CD8-positive, alpha-beta memory T cell (primary cell): Measurements from ENCODE around the gene DYRK4. TPM values are rescaled to one million over a fixed set of nuclear protein-coding genes. Genes with fewer than 3 reads are reported as not detected.
A peak's percentile ranks its signal among the peaks of the same experiment; 100 is the strongest.

Experiments used
- CTCF ChIA-PET: fragments of 350-600 bp; sonication (Branson Sonifier 250); formaldehyde crosslinking; loops from one replicate; lab custom pipeline; 2021; ENCODE audit warnings: antibody characterized with exemption; lab: Charles Lee
- POLR2A ChIA-PET: fragments of 350-600 bp; sonication (Branson Sonifier 250); formaldehyde crosslinking; loops from one replicate; lab custom pipeline; 2021; ENCODE audit warnings: antibody characterized with exemption; lab: Charles Lee
- DNase-seq, 5 donors: peaks; one replicate each; pipeline versions ENCODE4 v3.0.0 to v3.0.0-alpha.2; 2020 to 2022; ENCODE audit warnings: mixed read lengths in 1 of 5
- H3K27ac ChIP-seq: one replicate; pipeline ENCODE4 v1.7.0; 2013; ENCODE audit warnings: low read depth, mild to moderate bottlenecking, low read length, moderate library complexity
- H3K27me3 ChIP-seq: 2 replicates; pipeline ENCODE4 v1.7.0; 2013; ENCODE audit warnings: low read length, mild to moderate bottlenecking; ENCODE audit not compliant: insufficient read depth, poor library complexity, severe bottlenecking
- H3K36me3 ChIP-seq: 2 replicates; pipeline ENCODE4 v1.7.0; 2013; ENCODE audit warnings: mild to moderate bottlenecking, low read length, moderate library complexity; ENCODE audit not compliant: insufficient read depth
- H3K4me1 ChIP-seq: 2 replicates; pipeline ENCODE4 v1.7.0; 2013; ENCODE audit warnings: mild to moderate bottlenecking, low read length, moderate library complexity; ENCODE audit not compliant: insufficient read depth
- H3K4me3 ChIP-seq: 2 replicates; pipeline ENCODE4 v1.7.0; 2013; ENCODE audit warnings: mild to moderate bottlenecking, low read length
- H3K9me3 ChIP-seq: 2 replicates; pipeline ENCODE4 v1.7.0; 2013; ENCODE audit warnings: mild to moderate bottlenecking, low read length
- H3K27ac Mint-ChIP-seq, 8 donors: one replicate each; pipeline ENCODE4 v1.8.0; 2020 to 2021; ENCODE audit warnings: mixed read lengths in 8 of 8, mild to moderate bottlenecking in 6 of 8, inconsistent platforms in 3 of 8, moderate library complexity in 3 of 8
- H3K27me3 Mint-ChIP-seq, 2 donors: one replicate each; pipeline ENCODE4 v1.8.0; 2020 to 2021; ENCODE audit warnings: mixed read lengths in 2 of 2, mild to moderate bottlenecking in 1 of 2, moderate library complexity in 1 of 2
- H3K36me3 Mint-ChIP-seq, 3 donors: one replicate each; pipeline ENCODE4 v1.8.0; 2020 to 2021; ENCODE audit warnings: mixed read lengths in 3 of 3, inconsistent platforms in 1 of 3, mild to moderate bottlenecking in 1 of 3
- H3K4me1 Mint-ChIP-seq, 3 donors: one replicate each; pipeline ENCODE4 v1.8.0; 2020 to 2021; ENCODE audit warnings: mixed read lengths in 3 of 3, inconsistent platforms in 1 of 3, mild to moderate bottlenecking in 1 of 3
- H3K4me3 Mint-ChIP-seq, 7 donors: one replicate each; pipeline ENCODE4 v1.8.0; 2020 to 2021; ENCODE audit warnings: mixed read lengths in 7 of 7, mild to moderate bottlenecking in 6 of 7, moderate library complexity in 4 of 7, inconsistent platforms in 2 of 7
- H3K9me3 Mint-ChIP-seq, 5 donors: one replicate each; pipeline ENCODE4 v1.8.0; 2020 to 2022; ENCODE audit warnings: mixed read lengths in 5 of 5, mild to moderate bottlenecking in 3 of 5, moderate library complexity in 2 of 5, inconsistent platforms in 1 of 5
- polyA plus RNA-seq: library from polyadenylated mRNA; unstranded; fragments of 300-500 nt; fragmentation: Illumina TruSeq; gene quantifications from one replicate; pipeline ENCODE4 v1.2.3, GENCODE V29; 2021
- total RNA-seq, 2 experiments: library from RNA; stranded (reverse); gene quantifications; one replicate each; pipeline ENCODE4 v1.2.3, GENCODE V29; 2021

Gene DYRK4
- total and polyA plus RNA-seq, 3 experiments from 2014 or later = 29.5 to 42.5 (median 29.6) TPM

DNA sequence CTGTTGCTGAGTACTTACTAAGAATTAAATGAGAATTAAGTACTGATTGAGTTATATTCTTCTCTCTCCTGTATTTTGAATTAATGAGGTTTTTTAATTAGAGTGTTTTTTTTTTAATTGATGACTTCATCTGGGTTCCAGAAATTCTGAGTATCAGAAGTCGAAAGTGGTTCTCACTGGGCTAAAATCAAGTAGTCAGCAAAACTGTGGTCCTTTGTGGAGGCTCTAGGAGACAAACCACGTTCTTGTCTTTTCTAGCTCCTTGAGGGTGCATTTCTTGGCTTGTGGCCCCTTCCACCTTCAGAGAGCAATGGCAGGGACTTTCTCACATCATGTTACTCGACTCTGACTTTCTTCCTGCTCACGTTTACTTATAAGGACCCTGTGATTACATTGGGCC is 8.1 kb upstream of the DYRK4 start:
- POLR2A ChIA-PET = no interaction called here

DNA sequence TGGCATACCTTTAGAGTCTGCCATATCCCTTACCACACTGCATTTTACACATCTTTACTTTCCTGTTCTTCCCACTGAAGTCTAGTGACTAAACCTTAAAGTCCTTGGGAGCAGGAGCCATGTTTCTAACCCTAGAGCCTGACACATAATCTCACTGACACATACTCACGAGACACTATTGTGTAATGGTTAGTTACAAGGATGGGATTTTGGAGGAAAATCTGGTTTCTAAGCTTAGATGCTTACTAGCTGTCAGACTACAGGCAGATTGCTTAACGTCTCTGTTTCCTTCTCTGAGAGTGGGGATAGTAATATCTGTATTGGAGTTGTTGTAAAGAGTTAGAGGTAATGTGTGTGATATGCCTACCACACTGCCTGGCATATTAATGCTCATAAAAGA is 6.2 kb upstream of the DYRK4 start:
- ChIA-PET CTCF (no interaction called here), POLR2A (no interaction called here)
- Mint-ChIP-seq H3K27me3 (no peaks in the 10 kb centered on the region), H3K9me3 (no peaks in the 10 kb centered on the region), H3K36me3 (peaks cover 0 to 4% (median 0%) of the 10 kb centered on the region in 3 donors), H3K27ac (peak overlapping the region in 1 of 8 donors; percentile 19), H3K4me1 (no peaks in the 10 kb centered on the region), H3K4me3 (no peak overlapping the region)
- H3K4me1 ChIP-seq = no peaks in the 10 kb centered on the region
- H3K36me3 ChIP-seq = no peaks in the 10 kb centered on the region
- H3K27me3 ChIP-seq = no peaks in the 10 kb centered on the region
- no peak for DNase-seq
- H3K27ac ChIP-seq = no peak overlapping the region
- H3K9me3 ChIP-seq = no peaks in the 10 kb centered on the region
- H3K4me3 ChIP-seq = no peak overlapping the region

More for the DNA sequence above, 8.1 kb upstream of the DYRK4 start:
- CTCF ChIA-PET = no interaction called here
- no peak for DNase-seq
- Histone ChIP-seq H3K27ac (no peak overlapping the region), H3K4me3 (no peak overlapping the region), H3K36me3 (no peaks in the 10 kb centered on the region), H3K4me1 (no peaks in the 10 kb centered on the region), H3K9me3 (no peaks in the 10 kb centered on the region), H3K27me3 (no peaks in the 10 kb centered on the region)
- peaks cover 0 to 6% (median 0%) of the 10 kb centered on the region in 3 donors for H3K36me3 Mint-ChIP-seq
- no peak overlapping the region for H3K27ac Mint-ChIP-seq
- H3K9me3 Mint-ChIP-seq = no peaks in the 10 kb centered on the region
- H3K27me3 Mint-ChIP-seq = no peaks in the 10 kb centered on the region
- H3K4me3 Mint-ChIP-seq = no peak overlapping the region
- H3K4me1 Mint-ChIP-seq = no peaks in the 10 kb centered on the region

DNA sequence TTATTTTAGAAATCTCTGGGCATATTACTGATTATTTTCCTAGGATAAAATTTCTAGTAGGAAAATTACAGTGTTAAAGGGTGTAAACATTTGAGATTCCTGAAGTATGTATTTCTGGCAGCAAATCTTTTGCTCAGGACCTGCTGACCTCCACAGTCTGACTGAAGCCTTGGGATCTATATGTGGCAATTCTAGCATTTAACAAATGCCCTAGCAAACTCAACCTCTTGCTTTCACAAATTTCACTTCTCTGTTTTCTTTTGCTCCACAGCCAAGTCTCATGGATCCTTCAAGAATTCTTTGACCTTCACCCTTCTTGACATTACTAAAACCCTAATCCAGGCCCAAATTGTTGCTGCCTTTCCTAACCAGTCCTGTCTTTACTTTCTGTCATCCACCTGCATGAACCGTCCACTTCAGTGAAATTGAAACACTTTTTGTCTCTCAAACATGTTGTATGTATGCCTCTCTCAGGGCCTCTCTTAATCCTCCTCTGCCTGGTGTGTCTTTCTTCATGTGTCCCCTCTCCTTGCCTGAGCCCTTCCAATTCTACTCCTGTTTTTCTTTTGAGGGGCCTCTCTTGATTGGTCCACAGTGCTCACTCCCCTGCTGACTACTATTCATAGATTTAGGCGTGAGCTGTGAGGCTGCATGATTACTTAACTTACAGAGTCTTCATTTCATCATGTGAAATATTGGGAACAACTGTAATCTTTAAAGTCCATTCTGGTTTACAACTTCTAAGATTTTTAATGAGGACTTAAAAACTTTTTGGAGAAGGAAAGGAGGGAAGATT is 5.1 kb upstream of the DYRK4 start:
- H3K9me3 ChIP-seq = no peaks in the 10 kb centered on the region
- peaks cover 0 to 4% (median 0%) of the 10 kb centered on the region in 3 donors for H3K36me3 Mint-ChIP-seq
- H3K27me3 ChIP-seq = no peaks in the 10 kb centered on the region
- no peaks in the 10 kb centered on the region for H3K9me3 Mint-ChIP-seq
- H3K4me1 Mint-ChIP-seq = no peaks in the 10 kb centered on the region
- H3K4me1 ChIP-seq = no peaks in the 10 kb centered on the region
- H3K4me3 ChIP-seq = no peak overlapping the region
- no peak overlapping the region for H3K27ac Mint-ChIP-seq
- ChIA-PET CTCF (no interaction called here), POLR2A (no interaction called here)
- H3K27me3 Mint-ChIP-seq = no peaks in the 10 kb centered on the region
- no peak overlapping the region for H3K27ac ChIP-seq
- DNase-seq = no peak
- H3K4me3 Mint-ChIP-seq = no peak overlapping the region
- H3K36me3 ChIP-seq = no peaks in the 10 kb centered on the region

DNA sequence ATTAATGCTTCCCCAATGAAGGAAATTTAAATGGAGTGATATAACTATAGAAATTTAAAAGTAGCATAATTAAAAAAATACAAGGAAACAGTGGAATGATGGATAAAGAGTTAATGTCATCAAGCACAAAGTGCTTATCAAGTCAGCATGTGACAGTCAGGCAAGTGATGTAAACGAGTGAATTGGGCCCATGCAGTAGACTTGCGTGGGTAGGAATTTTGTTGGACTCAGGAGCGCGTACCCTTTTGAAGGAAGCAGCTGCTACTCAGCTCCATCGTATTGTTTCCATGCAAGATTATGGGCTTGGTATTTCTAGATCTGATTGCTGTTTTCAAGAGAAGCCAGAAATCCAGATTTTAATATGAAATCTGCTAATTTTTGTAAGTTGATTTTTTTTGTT is 4.4 kb upstream of the DYRK4 start:
- Histone ChIP-seq H3K27ac (no peak overlapping the region), H3K36me3 (no peaks in the 10 kb centered on the region), H3K4me1 (no peaks in the 10 kb centered on the region), H3K9me3 (no peaks in the 10 kb centered on the region), H3K27me3 (no peaks in the 10 kb centered on the region), H3K4me3 (no peak overlapping the region)
- CTCF ChIA-PET = no interaction called here
- Mint-ChIP-seq H3K27ac (no peak overlapping the region), H3K9me3 (no peaks in the 10 kb centered on the region), H3K4me1 (no peaks in the 10 kb centered on the region), H3K27me3 (no peaks in the 10 kb centered on the region), H3K4me3 (no peak overlapping the region), H3K36me3 (peaks cover 0 to 4% (median 0%) of the 10 kb centered on the region in 3 donors)
- no peak for DNase-seq
- POLR2A ChIA-PET = no interaction called here

GRCh38 chr12:4558171-4558570 is 3.8 kb upstream of the DYRK4 start:
- no peak overlapping the region for H3K4me3 Mint-ChIP-seq
- no peaks in the 10 kb centered on the region for H3K4me1 Mint-ChIP-seq
- Histone ChIP-seq H3K27me3 (no peaks in the 10 kb centered on the region), H3K9me3 (no peaks in the 10 kb centered on the region), H3K4me1 (no peaks in the 10 kb centered on the region), H3K4me3 (no peak overlapping the region), H3K27ac (no peak overlapping the region), H3K36me3 (no peaks in the 10 kb centered on the region)
- POLR2A ChIA-PET = no interaction called here
- peaks cover 0 to 4% (median 0%) of the 10 kb centered on the region in 3 donors for H3K36me3 Mint-ChIP-seq
- no peak overlapping the region for H3K27ac Mint-ChIP-seq
- H3K9me3 Mint-ChIP-seq = no peaks in the 10 kb centered on the region
- no peaks in the 10 kb centered on the region for H3K27me3 Mint-ChIP-seq
- no peak for DNase-seq
- CTCF ChIA-PET = no interaction called here

DNA sequence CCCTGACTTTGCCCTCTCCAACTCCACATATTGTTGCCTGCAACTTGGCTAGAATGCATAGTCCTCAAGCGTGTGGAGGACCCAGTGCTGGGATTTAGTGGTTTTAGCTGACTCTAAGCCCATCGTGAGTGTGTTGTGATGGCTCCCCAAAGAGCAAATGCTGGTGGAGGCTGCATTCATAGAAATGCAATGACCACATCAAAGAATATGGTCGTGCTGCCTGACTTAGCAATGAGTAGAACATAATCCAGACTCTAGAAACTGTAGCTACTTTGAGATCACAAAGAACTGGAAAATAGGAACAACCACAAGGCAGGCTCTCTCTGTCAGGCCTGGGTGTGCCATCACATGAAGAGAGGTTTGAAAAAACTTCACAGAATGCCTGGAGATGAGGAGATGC is 1.3 kb downstream of the DYRK4 start:
- Mint-ChIP-seq H3K27me3 (peaks cover 0 to 3% of the 10 kb centered on the region in 2 donors), H3K4me3 (peak overlapping the region in 1 of 7 donors; percentile 30), H3K9me3 (no peaks in the 10 kb centered on the region), H3K27ac (no peak overlapping the region), H3K4me1 (no peaks in the 10 kb centered on the region), H3K36me3 (no peaks in the 10 kb centered on the region)
- H3K36me3 ChIP-seq = no peaks in the 10 kb centered on the region
- no peak overlapping the region for H3K4me3 ChIP-seq
- ChIA-PET CTCF (no interaction called here), POLR2A (no interaction called here)
- H3K4me1 ChIP-seq = no peaks in the 10 kb centered on the region
- no peak for DNase-seq
- no peaks in the 10 kb centered on the region for H3K9me3 ChIP-seq
- H3K27me3 ChIP-seq = no peaks in the 10 kb centered on the region
- no peak overlapping the region for H3K27ac ChIP-seq

DNA sequence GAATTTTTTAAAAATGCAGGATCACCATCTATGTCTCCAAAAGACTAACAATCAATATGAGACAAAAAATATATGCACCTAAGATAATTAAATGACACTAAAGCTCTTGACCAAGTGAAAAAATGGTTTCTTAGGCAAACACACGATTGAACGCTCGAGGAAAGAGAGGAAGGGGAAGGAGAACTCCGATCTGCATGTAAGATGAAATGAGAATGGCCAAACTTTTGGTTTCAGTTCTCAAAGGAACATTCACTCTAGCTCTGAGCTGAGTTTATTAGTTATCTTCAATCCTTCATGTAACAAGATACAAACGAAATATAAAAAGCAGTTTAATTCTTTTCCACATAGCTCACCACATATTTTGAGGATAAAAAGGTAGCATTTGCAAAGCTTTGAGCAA is 2.8 kb downstream of the DYRK4 start:
- Histone ChIP-seq H3K4me3 (no peak overlapping the region), H3K27ac (no peak overlapping the region), H3K36me3 (no peaks in the 10 kb centered on the region), H3K9me3 (no peaks in the 10 kb centered on the region), H3K4me1 (no peaks in the 10 kb centered on the region), H3K27me3 (no peaks in the 10 kb centered on the region)
- no peaks in the 10 kb centered on the region for H3K36me3 Mint-ChIP-seq
- POLR2A ChIA-PET = no interaction called here
- no peak overlapping the region for H3K4me3 Mint-ChIP-seq
- CTCF ChIA-PET = no interaction called here
- no peaks in the 10 kb centered on the region for H3K9me3 Mint-ChIP-seq
- no peak overlapping the region for H3K27ac Mint-ChIP-seq
- DNase-seq = no peak
- peaks cover 0 to 3% of the 10 kb centered on the region in 2 donors for H3K27me3 Mint-ChIP-seq
- H3K4me1 Mint-ChIP-seq = no peaks in the 10 kb centered on the region

DNA sequence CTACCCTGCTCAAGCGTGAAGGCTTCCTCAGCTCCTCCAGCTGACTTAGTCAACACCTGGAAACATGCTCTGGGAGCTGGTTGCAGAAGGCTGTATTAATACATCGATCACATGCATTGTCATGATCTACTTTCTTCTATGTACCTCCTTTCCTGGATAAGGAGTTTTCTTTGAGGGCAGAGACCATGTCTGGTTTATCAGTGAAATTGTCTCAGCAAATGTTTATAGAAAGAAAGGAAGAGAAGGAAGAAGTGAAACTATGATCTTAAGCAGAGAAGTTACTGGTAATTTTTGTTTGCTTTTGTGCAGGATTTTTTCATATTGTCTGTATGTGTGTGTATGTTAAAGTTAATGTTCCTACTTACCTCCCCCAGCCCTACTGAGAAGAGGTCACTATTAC is 4.5 kb downstream of the DYRK4 start:
- CTCF ChIA-PET = no interaction called here
- no peaks in the 10 kb centered on the region for H3K9me3 Mint-ChIP-seq
- no peak overlapping the region for H3K27ac Mint-ChIP-seq
- Histone ChIP-seq H3K4me1 (no peaks in the 10 kb centered on the region), H3K27me3 (no peaks in the 10 kb centered on the region), H3K36me3 (no peaks in the 10 kb centered on the region), H3K27ac (no peak overlapping the region), H3K4me3 (no peak overlapping the region), H3K9me3 (no peaks in the 10 kb centered on the region)
- H3K36me3 Mint-ChIP-seq = no peaks in the 10 kb centered on the region
- peaks cover 0 to 3% of the 10 kb centered on the region in 2 donors for H3K27me3 Mint-ChIP-seq
- DNase-seq = no peak
- H3K4me1 Mint-ChIP-seq = no peaks in the 10 kb centered on the region
- POLR2A ChIA-PET = no interaction called here
- H3K4me3 Mint-ChIP-seq = no peak overlapping the region
